IPS DF 4.7 (cell line): ENCODE results near the gene ICOS.

Experiments used
- DNase-seq: peaks from one replicate; pipeline ENCODE4 v3.0.0-alpha.2; 2013; ENCODE audit warnings: low spot score; ENCODE audit errors: extremely low read depth

ICOS gene

DNA sequence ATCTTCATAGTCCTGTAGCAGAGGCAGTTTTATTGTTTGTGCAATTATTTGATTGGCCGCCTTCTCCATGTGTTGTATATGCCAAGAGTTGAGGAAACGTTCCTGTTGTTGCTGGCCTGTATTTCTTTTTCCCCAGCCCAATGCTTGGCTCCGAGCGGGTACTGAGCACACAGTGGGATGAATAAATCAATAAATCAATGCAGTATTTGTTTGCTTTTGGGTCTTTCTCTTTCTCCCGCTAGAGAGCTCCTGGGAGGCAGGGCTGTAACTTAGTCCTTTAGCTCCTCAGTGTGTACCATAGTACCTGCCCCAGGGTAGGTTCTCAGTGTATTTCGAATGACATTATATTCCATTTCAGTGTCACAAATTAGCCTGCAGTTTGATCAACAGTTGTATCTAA, 71.8 kb downstream of the ICOS start:
- no peak for DNase-seq

DNA sequence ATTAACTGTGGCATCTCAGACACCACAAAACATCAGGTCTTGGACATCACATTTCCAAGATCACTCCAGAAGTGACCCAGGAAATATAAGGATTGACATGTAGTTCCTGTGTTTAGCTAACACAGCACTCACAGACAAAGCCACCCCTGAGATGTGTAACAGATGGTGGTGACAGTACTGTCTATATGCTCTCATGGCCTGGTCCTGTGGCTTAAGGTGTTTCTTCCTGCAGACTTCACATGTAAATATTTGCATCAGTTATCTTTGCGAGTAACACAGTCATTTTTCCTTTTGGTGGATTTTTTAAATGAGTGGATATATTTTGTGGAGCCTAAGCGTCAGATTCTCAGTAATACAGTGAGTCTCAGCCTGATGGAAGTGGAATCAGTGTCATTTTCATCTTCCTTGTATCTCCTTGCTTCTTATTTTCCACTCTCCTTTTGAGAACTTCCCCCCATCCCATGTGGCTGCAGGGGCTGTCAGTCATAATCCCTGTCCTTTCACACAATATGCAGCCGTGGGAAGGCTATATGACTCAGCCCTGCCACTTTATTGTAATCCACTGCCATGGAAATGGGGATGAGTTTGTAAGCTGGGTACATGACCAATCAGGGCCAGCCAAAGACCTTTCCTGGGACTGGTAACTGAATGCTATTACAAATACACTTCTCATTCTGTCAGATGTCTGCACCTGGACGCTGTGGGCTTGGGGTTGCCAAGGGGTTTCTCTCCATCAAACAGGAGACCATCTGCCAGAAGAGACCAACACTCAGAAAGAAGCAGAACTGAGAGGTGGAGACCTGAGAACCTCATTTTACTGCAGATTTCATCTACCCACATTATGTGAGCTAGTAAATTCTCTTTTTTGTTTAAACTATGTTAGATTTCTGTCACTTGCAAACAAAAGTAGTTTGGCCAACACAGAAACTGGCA, 74.3 kb downstream of the ICOS start:
- no peak for DNase-seq
